ENCODE measurements around the gene TRABD. TPM values are rescaled to one million over a fixed set of nuclear protein-coding genes. Genes with fewer than 3 reads are reported as not detected.

The TRABD gene
- total and polyA plus RNA-seq, 11 donors = 14.3 to 32.9 (median 18.0) TPM

DNA sequence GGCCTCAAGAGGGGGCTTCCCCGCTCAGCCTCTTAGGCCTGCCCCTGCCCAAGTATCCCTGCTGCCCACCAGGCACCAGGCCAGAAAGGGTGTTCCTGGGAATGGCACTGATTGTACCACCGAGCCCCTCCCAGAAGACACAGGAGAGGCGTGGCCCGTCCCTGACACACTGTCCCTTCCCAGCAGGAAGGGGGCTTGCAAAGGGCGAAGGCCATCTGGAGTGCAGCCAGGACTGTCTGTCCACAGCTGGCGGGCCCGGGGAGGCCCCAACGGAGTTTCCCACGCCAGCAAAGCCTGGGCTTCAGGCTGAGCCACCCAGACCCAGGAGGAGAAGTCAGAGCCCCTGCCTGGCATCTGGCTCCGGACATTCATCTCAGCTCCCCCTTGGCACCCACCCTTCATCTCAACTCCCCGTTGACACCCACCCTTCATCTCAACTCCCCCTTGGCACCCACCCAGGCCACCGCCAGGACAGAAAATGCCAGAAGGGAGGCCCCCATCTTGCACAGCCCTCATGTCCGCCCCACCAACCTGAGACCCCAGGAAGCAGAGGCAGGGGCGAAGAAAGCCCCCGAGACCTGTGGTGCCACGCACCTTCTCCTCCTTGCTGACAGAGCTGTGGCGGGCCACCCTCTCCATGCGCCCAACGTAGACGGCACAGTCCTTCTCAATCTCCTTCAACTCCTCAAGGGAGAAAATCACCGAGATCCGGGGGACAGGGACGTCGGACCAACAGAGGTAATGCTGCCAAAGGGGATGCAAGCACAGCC lies 39.7 kb downstream of the TRABD start:
- intact Hi-C loops (cut with DNase I) = loop anchor here in 1 of 10 donors (10.0 kb wide), 1 partner anchor 239 kb away; no protein-coding TSS in a partner anchor

DNA sequence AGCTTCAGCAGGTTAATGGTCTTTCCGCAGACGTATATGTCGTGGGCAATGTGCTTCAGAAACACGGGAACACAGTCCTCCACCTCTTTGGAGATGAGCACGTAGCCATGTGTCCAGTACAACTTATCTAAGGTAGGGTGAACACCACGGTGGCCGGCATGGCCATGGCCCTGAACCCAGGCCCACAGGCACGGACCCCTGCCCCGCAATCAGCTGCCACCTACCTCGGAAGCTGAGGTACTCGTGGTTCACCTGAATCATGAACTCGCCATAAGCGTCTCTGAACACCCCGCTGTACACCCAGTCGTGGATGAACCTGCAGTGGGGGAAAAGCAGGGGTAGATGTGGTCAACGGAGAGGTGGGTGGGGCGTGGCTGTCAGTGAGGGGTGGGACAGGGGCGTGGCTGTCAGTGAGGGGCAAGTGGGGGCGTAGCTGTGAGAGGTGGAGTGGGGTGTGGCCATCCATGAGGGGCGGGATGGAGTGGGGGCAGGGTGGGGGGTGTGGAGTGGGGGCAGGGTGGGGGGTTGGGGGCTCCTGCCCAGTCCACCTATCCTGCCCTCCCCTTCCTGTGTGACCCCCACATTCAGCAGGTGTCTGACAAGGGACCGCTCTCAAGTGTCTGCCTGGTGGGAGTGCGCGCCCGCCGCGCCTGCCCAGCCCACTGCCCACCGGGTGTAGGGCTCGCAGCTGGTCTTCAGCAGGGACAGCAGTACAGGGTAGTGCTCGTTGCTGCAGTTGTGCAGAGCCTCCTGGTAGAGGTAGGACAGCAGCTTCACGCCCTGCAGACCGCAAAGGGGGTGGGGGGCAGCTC lies 40.6 kb downstream of the TRABD start:
- TF ChIP-seq POLR2A (IDR thresholded peaks at IDR 0.05) = no peak
- TF ChIP-seq, protein P1, sequence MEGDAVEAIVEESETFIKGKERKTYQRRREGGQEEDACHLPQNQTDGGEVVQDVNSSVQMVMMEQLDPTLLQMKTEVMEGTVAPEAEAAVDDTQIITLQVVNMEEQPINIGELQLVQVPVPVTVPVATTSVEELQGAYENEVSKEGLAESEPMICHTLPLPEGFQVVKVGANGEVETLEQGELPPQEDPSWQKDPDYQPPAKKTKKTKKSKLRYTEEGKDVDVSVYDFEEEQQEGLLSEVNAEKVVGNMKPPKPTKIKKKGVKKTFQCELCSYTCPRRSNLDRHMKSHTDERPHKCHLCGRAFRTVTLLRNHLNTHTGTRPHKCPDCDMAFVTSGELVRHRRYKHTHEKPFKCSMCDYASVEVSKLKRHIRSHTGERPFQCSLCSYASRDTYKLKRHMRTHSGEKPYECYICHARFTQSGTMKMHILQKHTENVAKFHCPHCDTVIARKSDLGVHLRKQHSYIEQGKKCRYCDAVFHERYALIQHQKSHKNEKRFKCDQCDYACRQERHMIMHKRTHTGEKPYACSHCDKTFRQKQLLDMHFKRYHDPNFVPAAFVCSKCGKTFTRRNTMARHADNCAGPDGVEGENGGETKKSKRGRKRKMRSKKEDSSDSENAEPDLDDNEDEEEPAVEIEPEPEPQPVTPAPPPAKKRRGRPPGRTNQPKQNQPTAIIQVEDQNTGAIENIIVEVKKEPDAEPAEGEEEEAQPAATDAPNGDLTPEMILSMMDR (IDR thresholded peaks at IDR 0.05) = no peak
- WGBS, 4 donors = 93 to 96% (median 94%) methylated on average over 24 to 31 of the region's 31 CpGs
- intact Hi-C loops (cut with DNase I) = loop anchor here in 1 of 10 donors (10.0 kb wide), 1 partner anchor 239 kb away; no protein-coding TSS in a partner anchor

More for the DNA sequence above, 39.7 kb downstream of the TRABD start:
- Histone ChIP-seq H3K4me3 (no peak overlapping the region), H3K36me3 (peaks cover 0 to 92% (median 80%) of the 10 kb centered on the region in 9 donors), H3K27me3 (no peaks in the 10 kb centered on the region), H3K9me3 (no peaks in the 10 kb centered on the region), H3K27ac (no peak overlapping the region), H3K4me1 (no peaks in the 10 kb centered on the region)
- ATAC-seq = no peak
- TF ChIP-seq, protein P1 (IDR thresholded peaks at IDR 0.05) = no peak
- no peak for TF ChIP-seq POLR2A (IDR thresholded peaks at IDR 0.05)
- WGBS, 4 donors = 81 to 92% (median 85%) methylated on average over 17 to 24 of the region's 24 CpGs
- no peak for DNase-seq

DNA sequence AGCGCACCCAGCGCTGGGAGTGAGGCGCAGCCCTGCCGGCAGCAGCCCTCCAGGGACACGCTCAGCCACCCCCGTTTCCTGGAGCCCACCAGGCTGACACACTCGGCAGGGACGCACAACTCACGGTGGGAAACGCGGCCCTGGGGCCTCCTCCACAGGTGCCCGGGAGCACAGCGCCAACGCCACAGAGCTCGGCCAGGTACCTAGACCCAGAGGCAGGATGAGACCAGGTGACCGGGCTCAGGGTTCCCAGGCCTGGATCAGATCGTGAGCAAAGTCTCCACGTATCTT lies 41.1 kb downstream of the TRABD start:
- no peaks in the 10 kb centered on the region for H3K4me1 ChIP-seq
- TF ChIP-seq, protein P1 (IDR thresholded peaks at IDR 0.05) = no peak
- no peak for TF ChIP-seq POLR2A (IDR thresholded peaks at IDR 0.05)
- WGBS, 4 donors = 87 to 94% (median 91%) methylated on average over 9 to 18 of the region's 18 CpGs
- H3K27me3 ChIP-seq = no peaks in the 10 kb centered on the region
- no peak for ATAC-seq
- peaks cover 0 to 82% (median 71%) of the 10 kb centered on the region in 9 donors for H3K36me3 ChIP-seq
- H3K4me3 ChIP-seq = no peak overlapping the region
- no peak for DNase-seq
- intact Hi-C loops (cut with DNase I) = loop anchor here in 1 of 10 donors (10.0 kb wide), 1 partner anchor 238 kb away; no protein-coding TSS in a partner anchor
- no peaks in the 10 kb centered on the region for H3K9me3 ChIP-seq
- no peak overlapping the region for H3K27ac ChIP-seq

More for the DNA sequence above, 40.6 kb downstream of the TRABD start:
- ATAC-seq (no peak), DNase-seq (no peak)
- H3K36me3 ChIP-seq = peaks cover 0 to 87% (median 75%) of the 10 kb centered on the region in 9 donors
- no peak overlapping the region for H3K4me3 ChIP-seq
- H3K9me3 ChIP-seq = no peaks in the 10 kb centered on the region
- H3K27me3 ChIP-seq = no peaks in the 10 kb centered on the region
- no peaks in the 10 kb centered on the region for H3K4me1 ChIP-seq
- no peak overlapping the region for H3K27ac ChIP-seq

All from heart left ventricle (tissue), 16 donors.